Effector memory CD4-positive, alpha-beta T cell (primary cell): ENCODE results near the gene GTF2A1L.
"Not testable (repeated sequence)": the region's sequence is repeated elsewhere in the genome, so short reads cannot be mapped to it uniquely, and the experiment has no call there.

Source experiments
- DNase-seq, 3 donors: peaks; one replicate each; pipeline ENCODE4 v3.0.0-alpha.2; 2020
- H3K27ac ChIP-seq: 2 replicates; pipeline ENCODE4 v1.7.0; 2013; ENCODE audit warnings: mild to moderate bottlenecking, low read length, moderate library complexity; ENCODE audit not compliant: insufficient read depth, poor library complexity, severe bottlenecking
- H3K27me3 ChIP-seq: replicated peaks from 2 replicates; pipeline ENCODE4 v1.7.0; 2013; ENCODE audit warnings: mild to moderate bottlenecking, low read length; ENCODE audit not compliant: insufficient read depth, control insufficient read depth, poor library complexity, severe bottlenecking
- H3K36me3 ChIP-seq: 2 replicates; pipeline ENCODE4 v1.7.0; 2013; ENCODE audit warnings: mild to moderate bottlenecking, low read length, moderate library complexity; ENCODE audit not compliant: control insufficient read depth, insufficient read depth
- H3K4me1 ChIP-seq: 2 replicates; pipeline ENCODE4 v1.7.0; 2013; ENCODE audit warnings: low read length, mild to moderate bottlenecking; ENCODE audit not compliant: control insufficient read depth, insufficient read depth, poor library complexity, severe bottlenecking
- H3K4me3 ChIP-seq: 2 replicates; pipeline ENCODE4 v1.7.0; 2013; ENCODE audit warnings: low read length, low read depth, mild to moderate bottlenecking; ENCODE audit not compliant: insufficient read depth, poor library complexity, severe bottlenecking
- H3K9me3 ChIP-seq: 2 replicates; pipeline ENCODE4 v1.7.0; 2013; ENCODE audit warnings: mild to moderate bottlenecking, low read length, moderate library complexity; ENCODE audit not compliant: control insufficient read depth

GTF2A1L gene

DNA sequence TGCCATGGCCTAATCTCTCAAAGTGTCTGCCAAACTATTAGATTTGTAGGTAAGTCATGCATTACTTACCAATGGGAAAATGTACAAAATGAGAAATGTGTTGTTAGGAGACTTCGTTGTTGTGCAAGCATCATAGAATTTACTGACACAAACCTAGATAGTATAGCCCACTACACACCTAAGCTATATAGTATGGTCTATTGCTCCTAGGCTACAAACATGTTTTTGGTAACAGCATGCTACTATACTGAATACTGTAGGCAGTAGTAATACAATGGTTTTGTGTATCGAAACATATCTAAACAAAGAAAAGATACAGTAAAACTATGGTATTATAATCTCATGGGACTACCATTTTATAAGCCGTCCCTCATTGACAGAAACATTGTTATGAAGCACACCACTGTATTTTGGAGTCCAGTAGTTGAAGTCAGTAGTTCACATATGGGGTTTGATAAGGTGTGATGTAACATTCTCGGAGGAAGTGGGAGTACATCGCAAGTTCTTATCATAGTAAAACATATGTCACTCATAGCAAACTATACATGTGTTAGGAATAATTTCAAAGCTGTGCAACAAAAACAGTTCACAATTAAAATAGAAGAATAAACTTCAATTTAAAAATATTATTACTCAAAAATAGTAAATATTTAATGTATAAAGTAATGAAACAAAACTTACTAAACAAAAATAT lies 12.0 kb upstream of the GTF2A1L start:
- H3K4me3 ChIP-seq, result no peak overlapping the region
- H3K9me3 ChIP-seq, result no peaks in the 10 kb centered on the region
- no peaks in the 10 kb centered on the region for H3K27me3 ChIP-seq
- no peaks in the 10 kb centered on the region for H3K4me1 ChIP-seq
- H3K36me3 ChIP-seq, result no peaks in the 10 kb centered on the region
- no peak overlapping the region for H3K27ac ChIP-seq
- no peak for DNase-seq

DNA sequence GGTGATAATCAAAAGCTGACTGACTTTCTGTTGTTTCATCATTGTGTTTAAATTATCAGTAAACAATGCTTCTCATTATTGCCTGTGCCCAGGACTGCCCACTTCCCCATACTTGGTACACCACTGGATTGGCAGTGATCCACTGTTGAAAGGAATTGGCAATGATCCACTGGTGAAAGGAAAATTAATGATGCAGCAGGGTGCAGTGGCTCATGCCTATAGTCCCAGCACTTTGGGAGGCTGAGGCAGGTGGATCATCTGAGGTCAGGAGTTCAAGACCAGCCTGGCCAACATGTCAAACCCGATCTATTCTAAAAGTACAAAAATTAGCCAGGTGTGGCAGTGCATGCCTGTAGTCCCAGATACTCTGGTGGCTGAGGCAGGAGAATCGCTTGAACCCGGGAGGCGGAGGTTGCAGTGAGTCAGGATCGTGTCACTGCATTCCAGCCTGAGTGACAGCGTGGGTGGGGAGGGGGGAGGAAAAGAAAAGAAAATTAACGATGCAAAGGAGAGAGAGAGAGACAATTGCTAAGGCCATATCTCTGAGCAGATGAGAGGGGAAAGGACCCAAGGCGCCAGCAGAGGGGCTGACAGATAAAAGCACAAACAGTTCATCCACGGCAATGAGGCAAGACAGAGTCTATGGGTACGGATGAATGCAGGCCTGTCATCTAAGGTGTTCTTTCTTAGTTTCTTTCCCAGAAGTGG lies 10.2 kb upstream of the GTF2A1L start:
- H3K27ac ChIP-seq, result no peak overlapping the region
- no peak for DNase-seq
- H3K9me3 ChIP-seq, result no peaks in the 10 kb centered on the region
- no peak overlapping the region for H3K4me3 ChIP-seq
- no peaks in the 10 kb centered on the region for H3K36me3 ChIP-seq
- no peaks in the 10 kb centered on the region for H3K4me1 ChIP-seq
- no peaks in the 10 kb centered on the region for H3K27me3 ChIP-seq

DNA sequence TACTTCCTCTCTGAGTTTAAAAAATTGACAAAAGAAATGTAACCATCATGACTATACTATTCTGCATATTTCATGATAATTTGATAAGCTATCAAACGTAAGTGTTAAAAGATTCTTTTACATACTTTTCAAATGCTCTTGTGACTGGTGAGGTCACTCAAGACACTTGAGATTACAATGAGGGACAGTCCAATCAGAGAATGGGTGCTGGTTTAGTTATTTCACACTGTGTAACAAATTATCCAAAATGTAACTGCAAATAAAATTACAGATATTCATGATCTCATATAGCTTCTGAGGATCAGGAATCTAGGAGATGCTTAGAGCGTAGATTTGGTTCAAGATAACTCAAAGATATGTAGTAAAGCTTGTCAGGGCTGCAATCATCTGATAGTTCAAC lies 4.4 kb upstream of the GTF2A1L start:
- no peak overlapping the region for H3K27ac ChIP-seq
- H3K9me3 ChIP-seq, result no peaks in the 10 kb centered on the region
- H3K4me3 ChIP-seq, result no peak overlapping the region
- no peaks in the 10 kb centered on the region for H3K4me1 ChIP-seq
- no peaks in the 10 kb centered on the region for H3K27me3 ChIP-seq
- no peak for DNase-seq
- no peaks in the 10 kb centered on the region for H3K36me3 ChIP-seq

DNA sequence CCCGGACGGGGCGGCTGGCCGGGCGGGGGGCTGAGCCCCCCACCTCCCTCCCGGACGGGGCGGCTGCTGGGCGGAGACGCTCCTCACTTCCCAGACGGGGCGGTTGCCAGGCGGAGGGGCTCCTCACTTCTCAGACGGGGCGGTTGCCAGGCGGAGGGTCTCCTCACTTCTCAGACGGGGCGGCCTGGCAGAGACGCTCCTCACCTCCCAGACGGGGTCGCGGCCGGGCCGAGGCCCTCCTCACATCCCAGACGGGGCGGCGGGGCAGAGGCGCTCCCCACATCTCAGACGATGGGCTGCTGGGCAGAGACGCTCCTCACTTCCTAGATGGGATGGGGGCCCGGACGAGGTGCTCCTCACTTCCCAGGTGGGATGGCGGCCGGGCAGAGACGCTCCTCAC lies 3.1 kb upstream of the GTF2A1L start:
- H3K27ac ChIP-seq, H3K36me3 ChIP-seq, H3K4me3 ChIP-seq, H3K27me3 ChIP-seq, DNase-seq, H3K4me1 ChIP-seq, H3K9me3 ChIP-seq: not testable (repeated sequence)

DNA sequence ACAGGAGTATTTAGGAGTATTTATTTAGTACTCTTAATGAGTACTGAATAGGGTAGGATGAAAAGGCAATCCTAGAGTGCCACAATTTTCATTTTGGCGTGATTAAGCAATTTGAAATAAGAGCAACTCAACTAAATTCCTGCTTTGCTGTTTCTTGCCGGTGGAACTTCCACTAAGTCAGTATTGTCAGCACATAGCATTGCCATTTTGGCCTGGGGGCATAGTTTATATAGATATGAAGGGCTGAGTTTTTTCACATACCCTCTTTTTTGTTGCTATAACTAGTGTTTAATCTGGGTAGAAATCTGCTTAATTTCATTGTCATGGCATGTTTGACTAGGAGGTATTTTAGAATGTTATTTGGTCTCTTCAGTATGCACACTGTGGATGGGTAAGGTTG lies 1.9 kb downstream of the GTF2A1L start:
- Histone ChIP-seq H3K9me3 (no peaks in the 10 kb centered on the region), H3K4me3 (no peak overlapping the region), H3K4me1 (no peaks in the 10 kb centered on the region), H3K27ac (no peak overlapping the region), H3K36me3 (no peaks in the 10 kb centered on the region), H3K27me3 (no peaks in the 10 kb centered on the region)
- DNase-seq, result no peak

DNA sequence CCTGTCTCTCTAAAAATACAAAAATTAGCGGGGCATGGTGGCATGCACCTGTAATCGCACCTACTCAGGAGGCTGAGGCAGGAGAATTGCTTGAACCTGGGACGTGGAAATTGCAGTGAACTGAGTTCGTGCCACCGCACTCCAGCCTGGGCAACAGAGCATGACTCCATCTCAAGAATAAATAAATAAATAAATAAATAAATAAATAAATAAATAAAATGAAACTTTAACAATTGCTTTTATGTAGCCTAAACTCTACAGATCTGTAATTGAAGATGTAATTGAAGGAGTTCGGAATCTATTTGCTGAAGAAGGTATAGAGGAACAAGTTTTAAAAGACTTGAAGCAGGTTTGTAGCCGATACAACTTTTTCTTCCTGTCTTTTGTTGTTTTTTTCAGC lies 2.9 kb downstream of the GTF2A1L start:
- Histone ChIP-seq H3K4me3 (no peak overlapping the region), H3K27ac (no peak overlapping the region), H3K36me3 (no peaks in the 10 kb centered on the region), H3K27me3 (no peaks in the 10 kb centered on the region), H3K9me3 (no peaks in the 10 kb centered on the region), H3K4me1 (no peaks in the 10 kb centered on the region)
- no peak for DNase-seq

DNA sequence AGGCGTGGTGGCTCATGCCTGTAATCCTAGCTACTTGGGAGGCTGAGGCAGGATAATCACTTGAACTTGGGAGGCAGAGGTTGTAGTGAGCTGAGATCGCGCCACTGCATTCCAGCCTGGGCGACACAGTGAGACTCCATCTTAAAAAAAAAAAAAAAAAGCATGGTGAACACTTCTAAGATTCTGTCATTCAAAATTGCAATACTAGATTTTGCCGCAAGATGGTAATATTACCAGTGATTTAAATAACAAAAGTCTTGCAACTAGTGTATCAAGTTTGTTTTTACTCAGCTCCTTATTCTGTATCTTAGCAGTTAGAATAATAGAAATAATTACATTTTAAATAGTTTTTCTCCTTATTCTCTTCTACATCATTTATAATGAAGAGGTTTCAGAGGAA lies 5.0 kb downstream of the GTF2A1L start:
- not testable (repeated sequence) for H3K4me3 ChIP-seq, H3K9me3 ChIP-seq, H3K4me1 ChIP-seq, H3K27me3 ChIP-seq, DNase-seq, H3K36me3 ChIP-seq, H3K27ac ChIP-seq

DNA sequence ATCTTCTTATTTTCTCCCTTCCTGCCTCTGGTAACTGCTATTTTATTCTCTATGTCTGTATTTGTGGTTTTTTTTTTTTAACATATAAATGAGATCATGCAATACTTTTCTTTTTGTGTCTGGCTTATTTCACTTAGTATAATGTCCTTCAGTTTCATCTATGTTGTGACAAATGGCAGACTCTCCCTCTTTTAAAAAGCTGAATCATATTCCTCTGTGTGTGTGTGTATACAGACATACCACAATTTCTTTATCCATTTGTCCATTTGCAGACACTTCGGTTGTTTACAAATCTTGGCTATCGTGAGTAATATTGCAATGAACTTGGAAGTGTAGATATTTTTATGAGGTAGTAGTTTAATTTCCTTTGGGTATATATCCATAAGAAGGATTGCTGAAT lies 7.0 kb downstream of the GTF2A1L start:
- Histone ChIP-seq H3K4me3 (no peak overlapping the region), H3K4me1 (no peaks in the 10 kb centered on the region), H3K9me3 (no peaks in the 10 kb centered on the region), H3K27ac (no peak overlapping the region), H3K27me3 (no peaks in the 10 kb centered on the region), H3K36me3 (no peaks in the 10 kb centered on the region)
- DNase-seq, result no peak

DNA sequence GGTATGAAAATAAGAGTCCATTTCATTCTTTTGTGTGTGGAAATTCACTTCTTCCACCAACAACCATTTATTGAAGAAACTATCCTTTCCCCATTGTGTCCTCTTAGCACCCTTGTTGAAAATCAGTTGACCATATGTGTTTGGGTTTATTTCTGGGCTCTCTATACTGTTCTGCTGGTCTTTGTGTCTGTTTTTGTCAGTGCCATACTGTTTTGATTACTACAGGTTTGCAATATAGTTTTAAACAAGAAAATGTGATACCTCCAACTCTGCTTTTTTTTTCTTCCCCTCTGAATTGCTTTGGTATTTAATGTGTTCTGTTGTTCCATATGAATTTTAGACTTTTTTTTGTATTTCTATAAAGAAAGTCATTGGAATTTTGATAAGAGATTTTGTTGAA lies 8.4 kb downstream of the GTF2A1L start:
- Histone ChIP-seq H3K4me3 (no peak overlapping the region), H3K4me1 (no peaks in the 10 kb centered on the region), H3K27me3 (no peaks in the 10 kb centered on the region), H3K36me3 (no peaks in the 10 kb centered on the region), H3K9me3 (no peaks in the 10 kb centered on the region), H3K27ac (no peak overlapping the region)
- no peak for DNase-seq

DNA sequence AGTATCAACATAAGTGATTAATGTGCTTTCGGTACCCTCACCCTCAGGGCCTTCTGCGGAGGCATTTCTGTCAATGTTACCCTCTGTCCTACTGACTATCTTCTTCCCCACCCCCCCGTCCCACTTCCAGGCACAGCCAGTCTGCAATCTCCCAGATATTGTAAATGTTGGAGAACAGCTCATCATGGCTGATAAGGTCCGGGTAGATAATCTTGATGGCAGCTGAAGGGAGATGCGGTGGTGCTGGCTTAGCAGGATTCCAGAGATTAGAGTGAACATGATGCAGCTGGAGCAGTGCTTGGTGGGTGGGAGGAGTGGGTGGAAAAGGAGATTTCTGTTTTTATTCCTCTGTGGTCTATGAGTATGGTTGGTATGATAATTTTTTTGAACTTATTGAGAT lies 15.5 kb downstream of the GTF2A1L start:
- DNase-seq, result no peak
- Histone ChIP-seq H3K9me3 (no peaks in the 10 kb centered on the region), H3K4me1 (no peaks in the 10 kb centered on the region), H3K4me3 (no peak overlapping the region), H3K27me3 (no peaks in the 10 kb centered on the region), H3K36me3 (no peaks in the 10 kb centered on the region), H3K27ac (no peak overlapping the region)
